Esophagus squamous epithelium (tissue), 4 donors: Measurements from ENCODE around the gene CBFA2T2.

ENCODE experiments used
- POLR2A ChIP-seq, 4 donors: fragments of 450-650 bp; IDR thresholded peaks; one replicate each; pipeline ENCODE4 v1.6.1; 2017; ENCODE audit warnings: antibody characterized with exemption in 4 of 4, mild to moderate bottlenecking in 4 of 4, moderate library complexity in 3 of 4
- TF ChIP-seq, protein P1 (sequence below), 6 experiments: fragments of 450-650 bp in 4 of 6; fragments of 200-600 bp in 2 of 6; sonication (generic) in 2 of 6; IDR thresholded peaks; one replicate each; pipeline ENCODE4 v1.5.1; 2016 to 2019; ENCODE audit warnings: antibody characterized with exemption in 6 of 6, mild to moderate bottlenecking in 4 of 6, moderate library complexity in 4 of 6

DNA sequence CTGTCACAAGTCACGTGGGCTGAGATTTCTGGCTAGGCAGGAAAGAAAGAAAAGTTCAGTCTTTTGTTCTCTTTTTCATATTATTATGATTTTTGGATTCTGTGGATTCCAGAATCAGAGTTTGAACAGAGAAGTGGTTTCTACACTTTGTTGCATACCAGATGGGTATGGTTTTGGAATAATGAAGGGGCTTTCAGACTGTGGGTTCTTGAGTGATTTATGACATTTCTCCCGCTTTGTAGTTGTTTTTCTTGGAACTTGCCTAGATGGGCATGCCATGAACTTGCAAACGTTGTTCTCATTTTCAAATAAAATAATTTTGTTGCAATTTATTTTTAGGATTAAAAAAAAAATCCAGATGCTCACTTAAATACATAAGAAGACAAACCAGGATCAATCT is 34.4 kb downstream of the CBFA2T2 start:
- TF ChIP-seq, protein P1, sequence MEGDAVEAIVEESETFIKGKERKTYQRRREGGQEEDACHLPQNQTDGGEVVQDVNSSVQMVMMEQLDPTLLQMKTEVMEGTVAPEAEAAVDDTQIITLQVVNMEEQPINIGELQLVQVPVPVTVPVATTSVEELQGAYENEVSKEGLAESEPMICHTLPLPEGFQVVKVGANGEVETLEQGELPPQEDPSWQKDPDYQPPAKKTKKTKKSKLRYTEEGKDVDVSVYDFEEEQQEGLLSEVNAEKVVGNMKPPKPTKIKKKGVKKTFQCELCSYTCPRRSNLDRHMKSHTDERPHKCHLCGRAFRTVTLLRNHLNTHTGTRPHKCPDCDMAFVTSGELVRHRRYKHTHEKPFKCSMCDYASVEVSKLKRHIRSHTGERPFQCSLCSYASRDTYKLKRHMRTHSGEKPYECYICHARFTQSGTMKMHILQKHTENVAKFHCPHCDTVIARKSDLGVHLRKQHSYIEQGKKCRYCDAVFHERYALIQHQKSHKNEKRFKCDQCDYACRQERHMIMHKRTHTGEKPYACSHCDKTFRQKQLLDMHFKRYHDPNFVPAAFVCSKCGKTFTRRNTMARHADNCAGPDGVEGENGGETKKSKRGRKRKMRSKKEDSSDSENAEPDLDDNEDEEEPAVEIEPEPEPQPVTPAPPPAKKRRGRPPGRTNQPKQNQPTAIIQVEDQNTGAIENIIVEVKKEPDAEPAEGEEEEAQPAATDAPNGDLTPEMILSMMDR (IDR thresholded peaks at IDR 0.05), result no peak
- no peak for TF ChIP-seq POLR2A (IDR thresholded peaks at IDR 0.05)
